Right lobe of liver (tissue), 4 donors: ENCODE data around the gene ARMCX1.

ENCODE experiments used
- POLR2A ChIP-seq: fragments of 450-650 bp; IDR thresholded peaks from one replicate; pipeline ENCODE4 v1.6.1; 2017; ENCODE audit warnings: antibody characterized with exemption, mild to moderate bottlenecking
- TF ChIP-seq, protein P1 (sequence below), 4 donors: fragments of 200-600 bp in 3 of 4; fragments of 450-650 bp in 1 of 4; IDR thresholded peaks; one replicate each; pipeline versions ENCODE4 v1.5.1 to v1.8.0; 2016 to 2022; ENCODE audit warnings: antibody characterized with exemption in 4 of 4, mild to moderate bottlenecking in 2 of 4
- donor health status: DM: no; HTN: no; CAD: no.
- donor health status: DM: no; HTN: no; CAD: no.
- donor health status: DM: no; HTN: yes; CAD: no.

DNA sequence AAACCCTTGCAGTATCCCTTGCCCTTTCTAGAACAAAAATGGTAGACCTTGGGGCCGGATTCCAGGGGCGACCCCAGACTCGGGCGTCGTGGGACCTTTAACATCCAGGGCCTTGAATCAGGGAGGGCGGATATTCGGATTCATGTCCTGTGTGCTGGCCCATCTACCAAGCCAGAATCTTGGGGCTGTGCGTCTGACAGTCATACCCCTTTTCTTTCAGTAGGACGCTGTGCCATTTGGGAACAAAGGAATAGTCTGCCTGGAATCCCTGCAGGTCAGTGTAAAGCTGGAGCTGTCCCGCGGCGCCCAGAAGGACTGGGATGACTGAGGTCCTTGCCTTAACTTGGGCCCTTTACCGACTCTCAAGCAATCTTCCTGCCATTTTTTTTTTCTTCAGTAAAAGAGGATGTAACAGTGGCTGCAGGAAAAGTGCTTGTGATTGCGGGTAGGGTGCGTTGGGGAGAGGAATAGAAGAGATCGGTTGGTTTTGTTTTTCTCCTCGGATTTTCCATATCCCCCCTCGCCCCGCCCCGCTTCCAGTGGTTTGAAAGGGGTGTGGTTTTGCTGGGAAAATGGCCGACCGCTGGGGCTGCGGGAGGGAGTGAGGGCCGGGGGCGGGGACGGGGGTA is 518 bp downstream of the ARMCX1 start:
- TF ChIP-seq, protein P1, sequence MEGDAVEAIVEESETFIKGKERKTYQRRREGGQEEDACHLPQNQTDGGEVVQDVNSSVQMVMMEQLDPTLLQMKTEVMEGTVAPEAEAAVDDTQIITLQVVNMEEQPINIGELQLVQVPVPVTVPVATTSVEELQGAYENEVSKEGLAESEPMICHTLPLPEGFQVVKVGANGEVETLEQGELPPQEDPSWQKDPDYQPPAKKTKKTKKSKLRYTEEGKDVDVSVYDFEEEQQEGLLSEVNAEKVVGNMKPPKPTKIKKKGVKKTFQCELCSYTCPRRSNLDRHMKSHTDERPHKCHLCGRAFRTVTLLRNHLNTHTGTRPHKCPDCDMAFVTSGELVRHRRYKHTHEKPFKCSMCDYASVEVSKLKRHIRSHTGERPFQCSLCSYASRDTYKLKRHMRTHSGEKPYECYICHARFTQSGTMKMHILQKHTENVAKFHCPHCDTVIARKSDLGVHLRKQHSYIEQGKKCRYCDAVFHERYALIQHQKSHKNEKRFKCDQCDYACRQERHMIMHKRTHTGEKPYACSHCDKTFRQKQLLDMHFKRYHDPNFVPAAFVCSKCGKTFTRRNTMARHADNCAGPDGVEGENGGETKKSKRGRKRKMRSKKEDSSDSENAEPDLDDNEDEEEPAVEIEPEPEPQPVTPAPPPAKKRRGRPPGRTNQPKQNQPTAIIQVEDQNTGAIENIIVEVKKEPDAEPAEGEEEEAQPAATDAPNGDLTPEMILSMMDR (IDR thresholded peaks at IDR 0.05): no peak
- no peak for TF ChIP-seq POLR2A
